HepG2 (cell line): ENCODE results near the gene MRM3. TPM values are rescaled to one million over a fixed set of nuclear protein-coding genes. Genes with fewer than 3 reads are reported as not detected.

ENCODE experiments used
- ASH2L ChIP-seq: fragments of 300-600, 200-600 bp; sonication (generic); IDR thresholded peaks from 2 replicates; pipeline ENCODE4 v1.7.0; 2017; ENCODE audit warnings: low read depth, mild to moderate bottlenecking, moderate library complexity, mixed read lengths, low read length; ENCODE audit not compliant: insufficient read length
- CHD2 ChIP-seq: IDR thresholded peaks from 2 replicates; pipeline ENCODE4 v1.6.1; 2011; ENCODE audit warnings: low read depth, low read length, improper control_type of control experiment
- FLYWCH1 ChIP-seq: sonication (generic); formaldehyde crosslinking; IDR thresholded peaks from 2 replicates; pipeline ENCODE4 v1.8.1; 2023; ENCODE audit warnings: mild to moderate bottlenecking, missing genetic modification reagents
- JUN ChIP-seq: sonication (generic); formaldehyde crosslinking; IDR thresholded peaks from 2 replicates; pipeline ENCODE4 v1.4.0; 2020; ENCODE audit warnings: mild to moderate bottlenecking, missing genetic modification reagents
- MIER2 ChIP-seq: IDR thresholded peaks from 2 replicates; pipeline ENCODE4 v1.6.1; 2016; ENCODE audit warnings: missing biosample characterization, missing genetic modification reagents
- NCOA2 ChIP-seq: sonication (generic); formaldehyde crosslinking; IDR thresholded peaks from 2 replicates; pipeline ENCODE4 v1.8.0; 2022; ENCODE audit warnings: inconsistent platforms
- PRPF4 ChIP-seq: fragments of 200-400 bp; formaldehyde crosslinking; IDR thresholded peaks from 2 replicates; pipeline ENCODE4 v1.6.1; 2016; ENCODE audit warnings: low read length, low read depth; ENCODE audit not compliant: poor library complexity, severe bottlenecking
- SNAI1 ChIP-seq: sonication (generic); formaldehyde crosslinking; IDR thresholded peaks from 2 replicates; pipeline ENCODE4 v1.5.0; 2020; ENCODE audit warnings: mild to moderate bottlenecking, missing genetic modification reagents, borderline replicate concordance
- SOX6 ChIP-seq, 2 experiments: fragments of 450-650 bp in 1 of 2; sonication (generic) in 1 of 2; formaldehyde crosslinking in 1 of 2; IDR thresholded peaks; 2 replicates each; pipeline versions ENCODE4 v1.4.0 to v1.6.1; 2017 to 2020; ENCODE audit warnings: antibody characterized with exemption in 1 of 2, mild to moderate bottlenecking in 1 of 2, missing genetic modification reagents in 1 of 2
- TCF12 ChIP-seq, 2 experiments: fragments of 450-650 bp in 1 of 2; sonication (generic) in 1 of 2; formaldehyde crosslinking in 1 of 2; IDR thresholded peaks; 2 replicates each; pipeline versions ENCODE4 v1.6.1 to v1.8.0; 2017 to 2022; ENCODE audit warnings: antibody characterized with exemption in 1 of 2, mild to moderate bottlenecking in 1 of 2, missing genetic modification reagents in 1 of 2, moderate library complexity in 1 of 2
- TMF1 ChIP-seq: sonication (generic); formaldehyde crosslinking; IDR thresholded peaks from 2 replicates; pipeline ENCODE4 v1.8.1; 2022; ENCODE audit warnings: low read depth, missing genetic modification reagents
- ZNF24 ChIP-seq: fragments of 450-650 bp; IDR thresholded peaks from 2 replicates; pipeline ENCODE4 v1.6.1; 2017; ENCODE audit warnings: antibody characterized with exemption, mild to moderate bottlenecking
- ZNF672 ChIP-seq: sonication (generic); formaldehyde crosslinking; IDR thresholded peaks from 2 replicates; pipeline ENCODE4 v1.8.1; 2022; ENCODE audit warnings: missing genetic modification reagents
- ZNF883 ChIP-seq: sonication (generic); formaldehyde crosslinking; IDR thresholded peaks from 2 replicates; pipeline ENCODE4 v1.5.1; 2020; ENCODE audit warnings: mild to moderate bottlenecking, missing genetic modification reagents; ENCODE audit errors: not compliant biosample characterization
- ZSCAN30 ChIP-seq: sonication (generic); formaldehyde crosslinking; IDR thresholded peaks from 2 replicates; pipeline ENCODE4 v1.5.0; 2020; ENCODE audit warnings: mild to moderate bottlenecking, missing genetic modification reagents
- polyA plus RNA-seq, 8 experiments: library from polyadenylated mRNA; depleted of rRNA in 3 of 8; stranded (reverse) in 7 of 8; unstranded in 1 of 8; fragments of >200 nt; fragmentation: Illumina TruSeq in 4 of 8; extraction: Trizol in 4 of 8; gene quantifications; 2 replicates each; pipeline versions ENCODE4 v1.2.1 to v1.2.3, GENCODE V29; 2011 to 2016; ENCODE audit warnings: low read depth in 4 of 8, missing spikeins in 1 of 8, mixed read lengths in 1 of 8; ENCODE audit not compliant: insufficient read depth in 1 of 8
- total RNA-seq, 5 experiments: library from RNA; depleted of rRNA; stranded (reverse); fragments of >200 nt; fragmentation: Illumina TruSeq; extraction: Trizol; gene quantifications; 2 replicates each; pipeline ENCODE4 v1.2.3, GENCODE V29; 2016; ENCODE audit warnings: low read depth in 1 of 5
- TF ChIP-seq, protein P1 (sequence below): sonication (generic); formaldehyde crosslinking; IDR thresholded peaks from 2 replicates; pipeline ENCODE4 v1.5.1; 2020; ENCODE audit warnings: missing genetic modification reagents, mild to moderate bottlenecking, borderline replicate concordance
- TF ChIP-seq, protein P2 (sequence below): sonication (generic); formaldehyde crosslinking; IDR thresholded peaks from 2 replicates; pipeline ENCODE4 v1.4.0; 2020; ENCODE audit warnings: missing genetic modification reagents
- TF ChIP-seq, protein P3 (sequence below): sonication (generic); formaldehyde crosslinking; IDR thresholded peaks from 2 replicates; pipeline ENCODE4 v1.5.1; 2020; ENCODE audit warnings: missing genetic modification reagents, mild to moderate bottlenecking, borderline replicate concordance
- TF ChIP-seq, protein P4 (sequence below): sonication (generic); formaldehyde crosslinking; IDR thresholded peaks from 2 replicates; pipeline ENCODE4 v1.5.1; 2020; ENCODE audit warnings: missing genetic modification reagents, mild to moderate bottlenecking, borderline replicate concordance

Gene MRM3
- total and polyA plus RNA-seq, 2 of the 13 experiments (the other 11 are each of a cell fraction or from before 2014, with no cell fraction given), result 12.3 to 25.5 TPM

DNA sequence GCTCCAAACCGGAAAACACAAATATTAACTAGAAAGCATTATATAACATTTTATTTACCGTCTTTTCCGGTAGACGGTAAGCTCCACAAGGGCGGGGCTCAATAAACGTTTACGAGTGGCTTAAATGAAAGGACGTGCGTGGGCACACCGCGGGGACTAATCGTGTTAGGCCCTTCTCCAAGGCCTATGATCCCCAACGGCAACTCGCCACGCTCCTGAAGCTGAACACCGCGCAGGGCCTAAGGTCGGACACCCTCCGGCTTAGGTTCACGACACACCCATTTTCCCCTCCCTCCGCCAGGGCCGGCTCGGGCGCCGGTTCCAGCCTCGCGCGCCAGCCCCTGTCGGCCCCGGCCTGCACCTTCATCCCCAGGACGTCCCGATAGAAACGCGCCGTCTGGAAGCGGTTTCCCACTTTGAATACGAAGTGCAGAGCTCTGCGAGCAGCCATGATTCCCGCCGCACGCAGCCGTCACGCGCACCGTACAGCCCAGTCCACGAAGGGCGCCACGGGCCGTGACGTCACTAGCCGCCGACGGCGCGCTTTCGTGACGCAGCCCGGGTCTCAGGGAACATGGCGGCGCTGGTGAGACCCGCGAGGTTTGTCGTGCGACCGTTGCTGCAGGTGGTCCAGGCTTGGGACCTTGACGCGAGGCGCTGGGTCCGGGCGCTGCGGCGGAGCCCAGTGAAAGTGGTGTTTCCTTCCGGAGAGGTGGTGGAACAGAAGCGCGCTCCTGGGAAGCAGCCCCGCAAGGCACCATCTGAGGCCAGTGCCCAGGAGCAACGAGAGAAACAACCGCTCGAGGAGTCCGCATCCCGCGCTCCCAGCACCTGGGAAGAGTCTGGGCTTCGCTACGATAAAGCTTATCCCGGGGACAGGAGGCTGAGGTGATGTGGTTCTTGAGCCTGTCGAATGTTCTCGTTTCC lies at the start of gene MRM3, which contains the start of gene GLOD4 (continued):
- peak; percentile 83 for TF ChIP-seq CHD2
- no peak for TF ChIP-seq SNAI1 (CRISPR knock-in tag)
- TF ChIP-seq ZSCAN30 (CRISPR knock-in tag), result no peak
- 0 out of 2 replicates have a peak, but pooled peaks have one; percentile 56 for TF ChIP-seq ZNF672 (CRISPR knock-in tag)
- TF ChIP-seq ZNF883, result peak; percentile 82
- TF ChIP-seq PRPF4, result no peak
- no peak for TF ChIP-seq TCF12 (IDR thresholded peaks at IDR 0.05)
- TF ChIP-seq TCF12 (CRISPR knock-in tag; IDR thresholded peaks at IDR 0.05), result peak; percentile 66; the same call in 1 of the 2 replicates
- no peak for TF ChIP-seq ZNF24
- TF ChIP-seq, protein P1, sequence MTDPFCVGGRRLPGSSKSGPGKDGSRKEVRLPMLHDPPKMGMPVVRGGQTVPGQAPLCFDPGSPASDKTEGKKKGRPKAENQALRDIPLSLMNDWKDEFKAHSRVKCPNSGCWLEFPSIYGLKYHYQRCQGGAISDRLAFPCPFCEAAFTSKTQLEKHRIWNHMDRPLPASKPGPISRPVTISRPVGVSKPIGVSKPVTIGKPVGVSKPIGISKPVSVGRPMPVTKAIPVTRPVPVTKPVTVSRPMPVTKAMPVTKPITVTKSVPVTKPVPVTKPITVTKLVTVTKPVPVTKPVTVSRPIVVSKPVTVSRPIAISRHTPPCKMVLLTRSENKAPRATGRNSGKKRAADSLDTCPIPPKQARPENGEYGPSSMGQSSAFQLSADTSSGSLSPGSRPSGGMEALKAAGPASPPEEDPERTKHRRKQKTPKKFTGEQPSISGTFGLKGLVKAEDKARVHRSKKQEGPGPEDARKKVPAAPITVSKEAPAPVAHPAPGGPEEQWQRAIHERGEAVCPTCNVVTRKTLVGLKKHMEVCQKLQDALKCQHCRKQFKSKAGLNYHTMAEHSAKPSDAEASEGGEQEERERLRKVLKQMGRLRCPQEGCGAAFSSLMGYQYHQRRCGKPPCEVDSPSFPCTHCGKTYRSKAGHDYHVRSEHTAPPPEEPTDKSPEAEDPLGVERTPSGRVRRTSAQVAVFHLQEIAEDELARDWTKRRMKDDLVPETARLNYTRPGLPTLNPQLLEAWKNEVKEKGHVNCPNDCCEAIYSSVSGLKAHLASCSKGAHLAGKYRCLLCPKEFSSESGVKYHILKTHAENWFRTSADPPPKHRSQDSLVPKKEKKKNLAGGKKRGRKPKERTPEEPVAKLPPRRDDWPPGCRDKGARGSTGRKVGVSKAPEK, result no peak
- TF ChIP-seq FLYWCH1 (CRISPR knock-in tag), result no peak
- peak; percentile 47; the same call in 1 of the 2 replicates for TF ChIP-seq NCOA2 (CRISPR knock-in tag)
- peak; percentile 68; the same call in 1 of the 2 replicates for TF ChIP-seq JUN (CRISPR knock-in tag)
- peak; percentile 93 for TF ChIP-seq ASH2L
- TF ChIP-seq, protein P2, sequence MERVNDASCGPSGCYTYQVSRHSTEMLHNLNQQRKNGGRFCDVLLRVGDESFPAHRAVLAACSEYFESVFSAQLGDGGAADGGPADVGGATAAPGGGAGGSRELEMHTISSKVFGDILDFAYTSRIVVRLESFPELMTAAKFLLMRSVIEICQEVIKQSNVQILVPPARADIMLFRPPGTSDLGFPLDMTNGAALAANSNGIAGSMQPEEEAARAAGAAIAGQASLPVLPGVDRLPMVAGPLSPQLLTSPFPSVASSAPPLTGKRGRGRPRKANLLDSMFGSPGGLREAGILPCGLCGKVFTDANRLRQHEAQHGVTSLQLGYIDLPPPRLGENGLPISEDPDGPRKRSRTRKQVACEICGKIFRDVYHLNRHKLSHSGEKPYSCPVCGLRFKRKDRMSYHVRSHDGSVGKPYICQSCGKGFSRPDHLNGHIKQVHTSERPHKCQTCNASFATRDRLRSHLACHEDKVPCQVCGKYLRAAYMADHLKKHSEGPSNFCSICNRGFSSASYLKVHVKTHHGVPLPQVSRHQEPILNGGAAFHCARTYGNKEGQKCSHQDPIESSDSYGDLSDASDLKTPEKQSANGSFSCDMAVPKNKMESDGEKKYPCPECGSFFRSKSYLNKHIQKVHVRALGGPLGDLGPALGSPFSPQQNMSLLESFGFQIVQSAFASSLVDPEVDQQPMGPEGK (CRISPR knock-in tag), result peak; percentile 56
- no peak for TF ChIP-seq SOX6 (IDR thresholded peaks at IDR 0.05)
- peak; percentile 74; the same call in 1 of the 2 replicates for TF ChIP-seq SOX6 (CRISPR knock-in tag; IDR thresholded peaks at IDR 0.05)
- TF ChIP-seq, protein P3, sequence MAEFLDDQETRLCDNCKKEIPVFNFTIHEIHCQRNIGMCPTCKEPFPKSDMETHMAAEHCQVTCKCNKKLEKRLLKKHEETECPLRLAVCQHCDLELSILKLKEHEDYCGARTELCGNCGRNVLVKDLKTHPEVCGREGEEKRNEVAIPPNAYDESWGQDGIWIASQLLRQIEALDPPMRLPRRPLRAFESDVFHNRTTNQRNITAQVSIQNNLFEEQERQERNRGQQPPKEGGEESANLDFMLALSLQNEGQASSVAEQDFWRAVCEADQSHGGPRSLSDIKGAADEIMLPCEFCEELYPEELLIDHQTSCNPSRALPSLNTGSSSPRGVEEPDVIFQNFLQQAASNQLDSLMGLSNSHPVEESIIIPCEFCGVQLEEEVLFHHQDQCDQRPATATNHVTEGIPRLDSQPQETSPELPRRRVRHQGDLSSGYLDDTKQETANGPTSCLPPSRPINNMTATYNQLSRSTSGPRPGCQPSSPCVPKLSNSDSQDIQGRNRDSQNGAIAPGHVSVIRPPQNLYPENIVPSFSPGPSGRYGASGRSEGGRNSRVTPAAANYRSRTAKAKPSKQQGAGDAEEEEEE, result no peak
- 0 out of 2 replicates have a peak, but pooled peaks have one; percentile 45 for TF ChIP-seq TMF1 (CRISPR knock-in tag)
- TF ChIP-seq, protein P4, sequence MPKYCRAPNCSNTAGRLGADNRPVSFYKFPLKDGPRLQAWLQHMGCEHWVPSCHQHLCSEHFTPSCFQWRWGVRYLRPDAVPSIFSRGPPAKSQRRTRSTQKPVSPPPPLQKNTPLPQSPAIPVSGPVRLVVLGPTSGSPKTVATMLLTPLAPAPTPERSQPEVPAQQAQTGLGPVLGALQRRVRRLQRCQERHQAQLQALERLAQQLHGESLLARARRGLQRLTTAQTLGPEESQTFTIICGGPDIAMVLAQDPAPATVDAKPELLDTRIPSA, result no peak; the same call in 1 of the 2 replicates
- TF ChIP-seq MIER2 (CRISPR knock-in tag), result peak; percentile 56; the same call in 1 of the 2 replicates
